RWPE1 (cell line): ENCODE measurements around the gene RNF208.
"Not testable (repeated sequence)": the region's sequence is repeated elsewhere in the genome, so short reads cannot be mapped to it uniquely, and the experiment has no call there.

Experiments used
- CTCF ChIA-PET: fragments of 350-600 bp; sonication (Branson Sonifier 250); formaldehyde crosslinking; extraction: SDS; loops from one replicate; lab custom pipeline; 2021; lab: Yijun Ruan, JAX
- POLR2A ChIA-PET: fragments of 400-600 bp; formaldehyde crosslinking; extraction: SDS; loops from one replicate; lab custom pipeline; 2020; ENCODE audit warnings: antibody characterized with exemption; ENCODE audit not compliant: low non-redundant PET; lab: Yijun Ruan, JAX
- DNase-seq: peaks from one replicate; pipeline ENCODE4 v3.0.0; 2012; ENCODE audit warnings: low spot score
- H3K27ac ChIP-seq: fragments of 450-650 bp; 2 replicates; pipeline ENCODE4 v1.5.1; 2017
- CTCF ChIP-seq: fragments of 450-650 bp; conservative IDR thresholded peaks from 2 replicates; pipeline ENCODE4 v1.5.1; 2017; ENCODE audit warnings: low read depth, mild to moderate bottlenecking

RNF208 gene

GRCh38 chr9:137262909-137263285 lies 40.9 kb upstream of the RNF208 start:
- CTCF ChIA-PET = interaction anchor here (0.6 to 3.3 kb wide), 3 partner anchors 10 to 182 kb away, joined by 4 to 12 read pairs (median 4); no protein-coding TSS in a partner anchor
- POLR2A ChIA-PET = no interaction called here
- H3K27ac ChIP-seq = peak overlapping the region; percentile 29
- no peak for DNase-seq
- no peak for TF ChIP-seq CTCF

- peak; percentile 91 for TF ChIP-seq CTCF
- CTCF ChIA-PET = interaction anchor here (0.6 to 3.3 kb wide), 3 partner anchors 10 to 183 kb away, joined by 4 to 12 read pairs (median 4); no protein-coding TSS in a partner anchor
- H3K27ac ChIP-seq = peak overlapping the region; percentile 29
- POLR2A ChIA-PET = interaction anchor here (0.6 kb wide), 2 partner anchors 22 to 192 kb away, joined by 3 to 4 read pairs; no protein-coding TSS in a partner anchor
- not testable (repeated sequence) for DNase-seq
Observed at GRCh38 chr9:137262173-137262908, 40.3 kb upstream of the RNF208 start.

- ChIA-PET POLR2A (interaction anchor here (0.9 to 2.5 kb wide), 2 partner anchors 16 to 18 kb away, joined by 3 to 9 read pairs; partner anchors contain the start of gene TUBB4B), CTCF (interaction anchor here (0.6 to 1.4 kb wide), 4 partner anchors 9 to 313 kb away, joined by 3 to 4 read pairs (median 4); partner anchors contain the start of gene EXD3)
- TF ChIP-seq CTCF = no peak
Observed at GRCh38 chr9:137256856-137257255, 34.8 kb upstream of the RNF208 start.

GRCh38 chr9:137256362-137256761 lies 34.3 kb upstream of the RNF208 start:
- no peak for DNase-seq
- TF ChIP-seq CTCF = no peak
- ChIA-PET CTCF (interaction anchor here (0.6 to 1.4 kb wide), 5 partner anchors 10 to 312 kb away, joined by 3 to 4 read pairs (median 4); partner anchors contain the start of gene EXD3), POLR2A (interaction anchor here (0.5 to 2.5 kb wide), 4 partner anchors 14 to 40 kb away, joined by 3 to 9 read pairs (median 3); partner anchors contain the start of gene TUBB4B)
- H3K27ac ChIP-seq = peak overlapping the region; percentile 84

More at GRCh38 chr9:137256856-137257255, 34.8 kb upstream of the RNF208 start:
- H3K27ac ChIP-seq = peak overlapping the region; percentile 84
- DNase-seq = no peak

- CTCF ChIA-PET = interaction anchor here (0.7 to 2.3 kb wide), 6 partner anchors 11 to 227 kb away, joined by 3 to 15 read pairs (median 4); partner anchors contain the start of gene EXD3
- peak; percentile 55 for DNase-seq
- no peak for TF ChIP-seq CTCF
- H3K27ac ChIP-seq = peak overlapping the region; percentile 84
- POLR2A ChIA-PET = interaction anchor here (0.5 to 2.5 kb wide), 6 partner anchors 13 to 66 kb away, joined by 3 to 9 read pairs (median 3); partner anchors contain the start of gene TUBB4B
Observed at GRCh38 chr9:137255448-137256114, 33.5 kb upstream of the RNF208 start.
